HG03159 (cell line): ENCODE measurements around the gene CDH4.

Experiments
- ATAC-seq: cut with Tn5 transposase; IDR thresholded peaks from one replicate; pipeline ENCODE4 v1.9.1; 2021; ENCODE audit warnings: mild to moderate bottlenecking, moderate library complexity; ENCODE audit not compliant: unreplicated experiment

The CDH4 gene

DNA sequence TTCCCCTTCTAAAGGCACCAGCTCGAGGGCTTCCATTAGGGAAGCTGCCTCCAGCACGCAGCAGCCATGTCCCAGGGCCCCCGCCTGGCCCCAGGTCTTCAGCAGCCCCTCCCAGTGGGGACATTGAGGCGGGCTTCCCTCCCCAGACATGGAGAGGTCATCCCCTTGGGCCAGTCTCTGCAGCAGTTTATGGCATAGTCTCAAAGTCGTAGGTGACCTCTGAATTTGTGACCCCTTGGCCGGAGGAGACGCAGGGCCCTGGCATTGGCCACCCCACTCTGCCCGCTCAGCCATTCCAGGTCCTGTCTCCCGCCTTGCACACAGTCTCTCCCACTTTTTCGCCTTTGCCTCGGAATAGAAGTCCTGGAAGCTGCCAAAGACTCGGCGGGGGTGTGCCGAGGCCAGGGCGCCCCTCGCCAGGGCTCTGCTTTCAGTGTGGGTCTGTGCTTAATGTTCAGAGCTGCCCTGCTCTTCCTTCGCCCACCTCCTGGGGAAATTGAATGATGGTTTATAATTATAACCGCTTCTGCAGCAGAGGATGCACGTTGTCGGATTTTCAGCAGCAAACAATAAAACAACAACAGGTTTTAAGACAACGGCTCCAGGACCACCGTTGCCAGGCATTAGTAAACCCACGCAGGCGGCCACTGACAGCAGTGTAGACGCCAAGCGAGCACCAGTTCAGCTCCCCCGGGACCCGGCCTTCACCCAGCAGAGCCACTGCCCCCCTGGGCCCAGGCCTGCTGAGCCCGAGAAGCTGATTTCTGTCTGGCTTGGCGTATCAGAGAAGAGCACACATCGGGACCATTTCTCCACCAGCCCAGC, 626.6 kb downstream of the CDH4 start:
- ATAC-seq = no peak

DNA sequence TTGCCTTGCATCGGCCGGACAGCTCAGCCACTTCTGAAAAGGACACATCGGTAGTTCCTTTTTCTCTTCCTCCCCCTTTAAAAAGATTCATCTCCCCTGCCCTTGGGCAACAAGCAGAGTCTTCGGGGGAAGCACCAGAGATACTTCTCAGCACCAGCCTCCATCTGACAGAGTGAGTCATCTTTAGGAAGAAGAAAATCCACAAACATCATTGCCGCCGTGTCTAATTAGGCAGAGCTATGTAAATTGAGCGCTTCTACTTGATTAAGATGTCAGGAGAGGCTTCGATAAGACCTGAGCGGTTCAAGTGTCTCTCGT, 627.2 kb downstream of the CDH4 start:
- no peak for ATAC-seq

DNA sequence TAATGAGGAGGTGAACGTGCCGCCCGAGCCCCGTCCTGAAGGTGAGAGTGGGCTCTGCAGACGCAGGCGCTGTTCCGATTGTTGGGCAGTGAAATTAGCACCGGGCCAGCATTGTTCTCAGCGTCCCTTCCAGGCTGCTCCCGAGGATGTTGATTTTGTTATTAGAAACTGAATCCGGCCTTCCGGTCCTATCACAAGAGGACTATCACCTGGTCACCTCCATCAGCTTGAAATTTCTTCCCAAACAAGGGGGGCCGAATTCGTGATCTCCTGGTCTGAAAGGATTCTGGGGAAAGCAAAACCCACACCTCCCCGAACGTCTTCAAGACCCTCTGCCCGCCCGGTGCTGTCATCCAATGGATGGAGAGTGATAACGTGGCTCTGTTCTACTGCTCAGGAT, 627.6 kb downstream of the CDH4 start:
- ATAC-seq = no peak

DNA sequence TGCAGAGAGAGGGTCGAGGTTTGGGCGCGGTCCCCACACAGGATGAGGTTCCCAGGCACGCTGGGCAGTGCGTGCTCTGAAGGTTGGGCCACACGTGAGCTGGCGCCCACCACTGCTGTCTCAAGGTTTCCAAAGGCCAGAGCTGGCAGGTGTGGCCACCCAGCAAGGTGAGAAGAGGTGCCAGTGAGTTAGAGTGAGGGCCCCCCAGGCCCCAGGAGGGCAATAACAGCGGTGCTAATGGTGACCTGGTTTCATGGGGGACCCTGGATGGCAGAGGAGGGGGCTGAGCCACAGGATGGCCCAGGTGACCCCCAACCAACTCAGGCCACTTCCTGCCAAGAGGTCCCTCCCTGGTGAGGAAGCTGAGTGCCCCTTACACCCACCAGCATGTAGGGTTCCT, 628.6 kb downstream of the CDH4 start:
- ATAC-seq = no peak

DNA sequence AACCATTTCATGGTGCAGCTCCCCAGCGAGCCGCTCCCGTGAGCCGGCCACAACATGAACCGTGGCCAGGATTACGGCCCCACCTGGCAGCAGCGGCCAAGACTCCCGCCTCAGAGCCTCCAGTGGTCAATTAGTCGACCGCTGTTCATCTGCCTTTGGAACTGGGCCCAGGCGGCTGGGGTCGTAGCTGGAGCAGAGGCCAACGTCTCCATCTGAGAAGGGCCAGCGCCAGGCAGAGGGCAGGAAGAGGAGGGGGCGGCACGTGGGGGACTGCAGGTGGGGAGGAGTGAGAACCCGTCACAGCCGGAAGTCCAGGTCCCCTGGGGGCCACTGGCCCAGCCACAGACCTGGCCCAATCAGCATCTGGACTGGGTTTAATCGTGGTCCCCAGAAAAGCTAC, 629.4 kb downstream of the CDH4 start:
- ATAC-seq = no peak

DNA sequence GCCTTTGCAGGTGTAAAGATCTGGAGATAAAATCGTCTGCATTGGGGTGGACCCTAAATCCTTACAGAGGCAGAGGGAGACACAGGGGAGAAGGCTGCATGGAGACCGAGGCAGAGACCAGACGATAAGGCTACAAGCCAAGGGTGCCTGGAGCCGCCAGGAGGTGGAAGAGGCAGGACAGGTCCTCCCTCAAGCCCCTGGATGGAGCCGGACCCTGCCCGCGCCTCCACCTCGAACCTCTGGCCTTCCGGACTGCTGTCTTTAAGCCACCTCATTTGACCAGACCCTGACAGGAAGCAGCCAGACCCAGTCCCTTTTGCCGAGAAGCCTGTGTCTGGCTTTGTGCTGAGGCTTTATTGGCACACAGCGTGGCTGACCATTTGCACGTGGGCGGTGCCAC, 629.8 kb downstream of the CDH4 start:
- ATAC-seq = no peak

DNA sequence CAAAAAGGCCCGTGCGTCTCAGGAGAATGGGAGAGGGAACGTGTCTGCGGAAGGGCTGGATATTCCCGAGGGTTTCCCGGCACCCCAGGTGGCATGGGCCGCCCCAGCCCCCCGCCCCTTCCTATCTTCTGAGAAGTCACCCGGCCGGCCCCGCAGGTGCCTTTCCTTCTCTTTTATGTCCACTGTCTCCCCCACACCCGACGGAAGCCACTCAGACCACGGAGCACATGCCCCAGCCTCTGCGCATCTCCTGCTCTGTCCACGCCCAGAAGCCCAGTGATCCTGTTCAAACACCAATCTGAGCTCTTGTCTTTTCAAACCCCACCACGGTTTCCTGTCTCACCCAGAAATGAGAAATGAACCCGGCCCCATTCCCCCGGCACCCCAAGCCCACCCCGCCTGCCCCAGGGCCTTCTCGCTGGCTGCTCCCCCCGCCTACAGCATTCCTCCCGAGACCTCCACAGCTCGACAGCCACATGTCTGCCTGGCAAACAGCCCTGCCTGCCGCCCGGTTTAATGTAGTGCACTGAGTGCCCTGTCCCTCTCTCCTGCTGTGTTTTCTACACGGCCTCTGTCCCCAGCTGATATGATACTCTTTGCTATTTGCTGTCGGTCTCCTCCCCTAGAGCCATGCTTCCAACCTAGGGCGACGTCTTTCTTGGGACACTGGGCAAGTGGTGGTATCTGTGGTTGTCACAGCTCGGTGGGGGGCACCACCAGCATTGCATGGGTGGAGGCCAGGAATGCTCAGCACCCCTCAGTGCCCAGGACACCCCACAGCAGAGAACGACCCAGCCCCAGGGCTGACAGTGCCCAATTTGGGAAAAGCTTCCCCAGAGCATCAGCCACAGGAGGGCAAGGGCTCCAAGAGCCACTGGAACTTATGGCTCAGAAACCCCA, 630.9 kb downstream of the CDH4 start:
- no peak for ATAC-seq

DNA sequence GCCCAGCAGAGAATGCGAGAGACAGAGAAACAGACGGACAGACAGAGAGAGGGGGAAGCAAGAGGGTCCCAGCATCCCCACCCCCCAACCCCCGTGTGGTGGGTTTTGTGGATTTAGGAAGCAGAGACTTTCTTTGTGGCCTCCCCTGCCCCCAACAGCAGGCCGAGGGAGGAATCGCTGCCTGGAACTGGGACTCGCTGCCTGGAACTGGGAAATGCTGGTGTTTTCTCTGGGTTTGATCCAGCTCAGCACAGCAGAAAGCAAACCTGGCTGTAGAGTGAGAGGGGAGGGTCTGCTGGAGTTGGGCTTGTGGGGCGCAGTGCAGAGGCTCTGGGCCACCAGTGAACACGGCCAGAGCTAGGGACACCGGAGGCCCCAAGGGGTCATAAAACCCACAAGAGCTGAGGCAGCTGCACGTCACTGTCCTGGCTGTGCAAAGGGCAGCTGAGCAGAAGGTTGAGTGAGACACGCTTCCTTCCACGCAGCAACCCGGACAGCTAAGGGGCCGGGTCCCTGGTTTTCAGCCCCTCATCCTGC, 631.9 kb downstream of the CDH4 start:
- ATAC-seq = no peak

DNA sequence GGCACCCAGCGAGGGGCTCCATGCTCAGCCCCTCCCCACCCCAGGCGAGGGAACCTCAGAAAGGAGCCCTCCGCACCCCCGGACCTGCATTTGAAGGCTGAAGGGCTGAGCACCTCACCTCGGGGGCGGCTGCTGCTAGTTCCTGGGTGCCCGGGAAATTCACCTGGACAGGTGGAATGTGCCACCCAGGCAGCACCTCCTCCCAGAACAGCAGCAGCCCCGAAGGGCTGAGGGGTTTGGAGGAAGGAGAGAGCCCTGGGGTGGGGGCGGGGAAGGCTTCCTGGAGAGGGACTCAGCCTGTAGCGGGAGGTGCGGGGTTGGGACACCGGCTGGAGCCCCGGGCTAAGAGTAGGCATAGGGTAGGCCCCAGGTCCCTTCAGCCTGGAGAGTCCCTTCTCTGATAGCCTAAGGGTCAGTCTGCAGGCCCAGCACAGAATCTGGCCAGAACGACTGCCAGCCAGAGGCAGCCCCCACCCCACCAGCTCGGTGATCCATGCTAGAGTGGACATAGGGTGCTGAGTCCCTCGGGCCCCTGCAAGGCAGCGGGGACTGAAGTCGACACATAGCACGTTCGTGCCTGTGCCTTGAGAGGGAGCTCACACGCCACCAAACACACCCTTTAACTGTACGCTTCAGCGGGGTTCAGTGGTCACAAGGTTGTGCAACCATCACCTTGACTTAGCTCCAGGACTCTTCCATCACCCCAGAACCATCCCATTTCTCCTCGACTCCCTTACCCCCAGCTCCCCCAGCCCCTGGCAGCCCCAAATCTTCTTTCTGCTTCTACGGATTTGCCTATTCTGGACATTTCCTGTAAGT, 632.7 kb downstream of the CDH4 start:
- ATAC-seq = no peak

DNA sequence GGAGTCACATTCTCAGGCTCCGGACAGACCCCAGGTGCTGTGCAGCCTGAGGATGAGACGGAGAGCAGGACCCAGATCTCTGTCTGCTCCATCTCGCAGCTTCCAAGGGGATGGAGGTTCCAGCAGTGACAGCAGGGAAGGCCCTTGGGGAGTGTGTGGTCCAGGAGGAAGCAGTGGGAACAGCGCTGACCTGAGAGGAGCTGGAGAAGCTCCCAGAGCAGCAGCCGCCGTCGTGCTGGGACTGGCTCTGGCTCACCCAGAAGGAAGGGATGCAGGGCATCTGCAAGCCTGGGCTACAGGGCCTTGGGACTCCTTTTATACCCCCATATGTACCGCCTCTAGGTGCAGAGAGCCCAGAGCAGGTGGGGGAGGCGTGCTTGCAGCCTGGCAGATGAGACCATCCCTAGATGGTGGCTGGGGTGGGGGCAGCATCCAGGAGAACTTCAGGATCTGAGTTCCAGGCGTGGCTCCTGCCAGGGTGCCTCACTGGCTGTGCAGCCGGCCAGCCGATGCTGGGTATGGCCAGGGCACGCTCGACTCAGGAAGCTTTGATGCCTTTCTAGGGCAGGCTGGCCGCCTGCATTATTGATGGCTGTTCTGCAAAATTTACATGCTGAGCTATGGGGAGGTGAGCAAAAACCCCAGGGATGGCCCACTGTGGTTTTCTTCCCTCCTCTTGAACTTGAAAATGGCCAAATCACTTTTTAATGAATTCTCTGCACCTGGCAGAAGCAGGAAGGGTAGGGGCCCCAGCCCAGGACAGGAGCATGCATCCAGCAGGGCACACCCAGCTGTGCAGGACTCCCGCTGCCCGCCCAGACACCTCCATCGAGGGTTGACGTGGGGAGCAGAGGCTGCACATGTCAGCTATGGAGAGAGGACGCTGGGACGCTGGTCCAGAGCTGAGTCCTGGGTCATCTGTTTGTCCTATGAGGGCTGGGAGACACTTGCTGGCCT, 634.0 kb downstream of the CDH4 start:
- ATAC-seq = no peak

DNA sequence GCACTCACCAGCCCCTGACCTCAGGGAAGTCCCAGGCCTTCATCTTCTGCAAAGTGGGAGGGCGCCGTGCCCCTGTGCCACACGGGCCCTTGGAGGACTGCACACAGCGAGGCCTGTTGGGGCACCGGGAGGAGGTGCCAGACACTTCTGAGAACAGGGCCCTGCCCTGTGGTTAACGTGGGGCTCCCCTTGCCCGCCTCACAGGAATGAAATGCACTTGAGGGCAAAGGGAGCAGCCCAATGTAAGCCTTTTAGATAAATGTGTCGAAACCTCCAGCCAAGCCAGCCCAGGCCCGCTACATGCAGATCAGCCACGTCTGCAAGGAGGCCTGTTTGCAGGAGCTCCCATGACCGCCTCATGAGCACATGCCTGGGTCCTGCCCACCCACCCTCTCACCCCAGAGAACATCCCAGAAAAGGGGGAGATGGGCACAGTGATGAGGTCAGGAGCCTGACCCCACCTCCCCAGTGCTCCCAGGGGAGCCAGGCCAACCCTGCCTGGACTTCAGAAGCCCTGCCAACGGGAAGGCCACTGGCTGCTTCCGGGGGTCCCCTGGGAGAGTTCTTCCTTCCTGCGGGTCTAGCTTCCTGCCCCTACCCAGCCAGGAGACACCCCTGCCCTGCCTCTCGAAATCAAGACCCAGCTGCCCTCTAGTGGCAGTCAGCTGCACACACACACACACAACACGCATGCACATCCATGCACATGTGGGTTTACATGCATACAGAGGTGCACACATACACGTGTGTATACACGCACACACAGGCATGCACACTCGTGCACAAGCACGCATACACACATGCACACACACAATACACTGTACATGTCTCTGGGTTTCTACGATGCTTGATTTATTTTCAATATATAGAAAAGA, 634.9 kb downstream of the CDH4 start:
- ATAC-seq = no peak

DNA sequence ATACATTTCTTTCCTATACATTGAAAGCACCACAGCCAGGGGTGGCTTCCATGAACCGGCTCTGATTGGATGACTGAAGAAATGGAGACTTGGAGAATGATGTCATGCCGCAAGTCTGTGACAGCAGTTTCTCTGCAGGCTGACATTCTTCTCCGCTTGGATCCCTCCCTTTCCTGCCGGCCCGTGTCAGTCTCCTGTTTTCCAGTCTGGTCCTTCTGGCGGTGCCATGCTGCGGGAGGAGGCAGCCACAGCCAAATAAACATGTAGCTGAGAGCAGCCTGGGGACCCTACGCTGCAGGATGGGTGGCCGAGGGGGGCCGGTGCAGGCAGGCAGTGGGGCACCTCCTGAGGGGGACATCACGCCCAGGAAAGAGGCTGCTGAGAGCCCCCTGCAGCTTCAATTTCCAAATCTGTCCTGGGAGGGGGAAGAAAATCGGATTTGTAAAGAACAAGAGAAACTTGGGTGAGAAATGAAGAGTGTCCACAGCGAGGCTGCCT, 635.6 kb downstream of the CDH4 start:
- no peak for ATAC-seq

DNA sequence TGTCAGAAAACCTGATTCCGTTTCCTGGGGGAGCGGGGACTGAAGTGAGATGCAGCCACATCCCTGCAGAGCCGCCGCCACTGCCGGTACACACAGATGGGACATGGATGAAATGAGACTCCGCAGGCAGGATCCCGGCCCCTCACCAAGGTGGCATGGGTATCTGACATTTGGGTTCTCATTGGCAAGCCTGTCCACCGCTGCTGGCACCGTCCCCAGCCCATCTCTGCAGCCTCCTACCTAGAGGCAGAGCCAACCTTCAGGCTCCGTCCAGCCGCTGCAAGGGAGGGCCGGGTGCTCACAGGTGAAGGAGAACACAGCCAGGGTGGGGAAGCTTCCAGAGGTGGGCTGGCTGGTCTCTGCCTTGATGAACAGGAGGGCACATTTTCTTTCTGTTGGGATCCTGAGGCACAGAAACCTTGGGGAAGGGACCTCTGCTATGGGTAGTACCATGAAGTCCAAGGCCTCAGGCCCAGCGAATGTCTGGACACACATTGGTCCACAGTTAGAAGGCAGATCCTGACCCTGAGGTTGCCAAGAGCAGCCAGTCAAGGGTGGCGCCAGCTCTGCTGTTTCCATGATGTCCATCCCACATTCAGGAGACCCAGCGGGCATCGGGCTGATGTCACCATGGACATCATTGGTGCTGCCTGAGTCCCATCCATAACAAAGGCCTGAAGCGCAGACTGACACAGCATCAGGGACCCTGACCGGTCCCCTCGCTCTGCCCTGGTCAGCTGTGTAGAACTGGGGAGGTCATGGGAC, 636.2 kb downstream of the CDH4 start:
- no peak for ATAC-seq

DNA sequence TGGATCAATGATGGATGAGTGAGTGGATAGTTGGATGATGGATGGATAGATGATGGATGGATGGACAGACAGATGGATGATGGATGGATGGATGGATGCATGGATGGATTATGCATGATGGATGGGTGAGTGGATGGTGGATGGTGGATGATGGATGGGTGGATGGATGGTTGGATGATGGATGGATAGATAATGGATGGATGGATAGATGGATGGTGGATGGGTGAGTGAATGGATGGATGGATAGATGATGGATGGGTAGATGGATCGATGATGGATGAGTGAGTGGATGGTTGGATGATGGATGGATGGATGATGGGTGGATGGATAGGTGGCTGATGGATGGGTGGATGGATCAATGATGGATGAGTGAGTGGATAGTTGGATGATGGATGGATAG, 637.6 kb downstream of the CDH4 start:
- no peak for ATAC-seq

DNA sequence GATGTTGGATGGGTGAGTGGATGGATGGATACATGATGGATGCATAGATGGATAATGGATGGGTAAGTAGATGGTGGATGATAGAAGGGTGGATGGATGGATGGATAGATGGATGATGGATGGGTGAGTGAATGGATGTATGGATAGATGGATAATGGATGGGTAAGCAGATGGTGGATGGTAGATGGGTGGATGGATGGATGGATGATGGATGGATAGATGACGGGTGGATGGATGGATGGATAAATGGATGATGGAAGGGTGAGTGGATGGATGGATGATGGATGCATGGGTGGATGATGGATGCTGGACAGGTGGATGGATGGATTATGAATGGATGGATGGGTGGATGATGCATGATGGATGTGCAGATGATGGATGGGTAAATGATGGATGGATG, 638.1 kb downstream of the CDH4 start:
- no peak for ATAC-seq

DNA sequence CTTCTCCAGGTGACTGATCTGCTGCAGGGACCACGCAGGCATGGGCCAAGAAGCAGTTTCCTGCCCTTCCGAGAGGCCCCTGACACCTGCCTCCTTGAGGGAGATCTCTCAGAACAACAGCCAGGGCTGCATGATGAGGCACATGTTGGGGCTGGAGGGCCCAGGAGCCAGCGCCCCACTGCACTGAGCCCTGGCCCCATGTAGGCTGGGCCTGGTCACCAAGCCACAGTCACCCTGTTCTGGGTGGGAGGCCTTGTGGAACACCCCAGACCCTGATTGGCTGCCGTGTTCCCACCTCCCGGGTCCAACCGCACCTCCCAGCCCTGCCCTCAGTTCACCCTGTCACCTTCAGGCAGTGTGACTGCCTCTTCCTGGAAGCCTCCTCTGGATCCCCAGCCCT, 639.4 kb downstream of the CDH4 start:
- ATAC-seq = no peak

DNA sequence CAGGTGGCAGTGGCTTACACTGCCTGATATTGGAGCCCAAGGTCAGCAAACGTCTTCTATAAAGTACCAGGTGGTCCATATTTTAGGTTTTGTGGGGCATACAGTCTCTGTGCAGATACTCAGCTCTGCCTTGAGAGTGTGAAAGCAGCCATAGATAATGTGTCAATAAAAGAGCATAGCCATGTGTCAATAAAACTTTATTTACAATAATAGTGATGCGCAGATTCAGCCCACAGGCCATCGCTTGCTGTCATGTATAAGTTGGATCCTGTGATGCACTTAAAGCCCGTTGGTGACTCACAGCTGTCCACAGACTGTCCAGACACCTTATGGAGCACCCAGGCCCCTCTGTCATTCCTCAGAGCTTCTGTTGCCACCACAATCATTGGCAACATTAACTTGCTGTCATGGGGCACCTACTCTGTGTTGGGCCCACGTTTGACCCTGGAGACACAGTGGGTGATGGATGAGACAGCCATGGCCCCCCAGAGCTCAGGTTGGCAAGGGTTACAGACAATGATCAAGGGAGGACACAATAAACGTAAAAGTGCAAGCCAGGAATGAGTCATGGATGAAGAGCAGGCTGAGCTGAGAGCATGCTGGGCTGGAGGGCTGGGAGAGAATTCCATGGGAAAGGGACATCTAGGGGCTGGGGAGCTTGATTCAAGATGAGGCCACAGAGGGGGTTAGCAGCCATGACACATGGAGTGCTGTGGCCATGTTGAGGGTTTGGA, 640.0 kb downstream of the CDH4 start:
- ATAC-seq = no peak

DNA sequence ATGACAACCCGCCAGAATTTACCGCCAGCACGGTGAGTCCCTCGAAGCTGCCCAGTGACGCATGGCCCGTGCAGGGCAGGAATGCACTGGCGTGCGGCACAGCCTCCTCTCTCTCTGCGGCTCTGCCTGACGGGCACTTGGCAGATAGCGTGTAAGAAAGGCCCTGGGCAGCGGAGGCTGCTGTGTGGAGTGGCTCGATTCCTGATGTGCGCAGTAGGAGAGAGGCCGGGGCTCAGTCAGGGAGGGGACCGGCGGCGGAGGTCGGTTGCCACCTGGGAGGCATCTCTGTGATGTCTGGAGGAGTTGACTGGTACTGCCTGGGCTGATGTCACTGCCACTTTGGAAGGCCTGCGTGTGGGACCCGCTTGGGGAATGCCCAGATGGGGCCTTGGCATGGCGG, 643.0 kb downstream of the CDH4 start:
- ATAC-seq = no peak
